Right lobe of liver (tissue), 4 donors: ENCODE results near the gene SLN.

Source experiments
- POLR2A ChIP-seq: fragments of 450-650 bp; IDR thresholded peaks from one replicate; pipeline ENCODE4 v1.6.1; 2017; ENCODE audit warnings: antibody characterized with exemption, mild to moderate bottlenecking
- TF ChIP-seq, protein P1 (sequence below), 4 donors: fragments of 200-600 bp in 3 of 4; fragments of 450-650 bp in 1 of 4; IDR thresholded peaks; one replicate each; pipeline versions ENCODE4 v1.5.1 to v1.8.0; 2016 to 2022; ENCODE audit warnings: antibody characterized with exemption in 4 of 4, mild to moderate bottlenecking in 2 of 4
- donor health status: DM: no; HTN: no; CAD: no.
- donor health status: DM: no; HTN: no; CAD: no.
- donor health status: DM: no; HTN: yes; CAD: no.

DNA sequence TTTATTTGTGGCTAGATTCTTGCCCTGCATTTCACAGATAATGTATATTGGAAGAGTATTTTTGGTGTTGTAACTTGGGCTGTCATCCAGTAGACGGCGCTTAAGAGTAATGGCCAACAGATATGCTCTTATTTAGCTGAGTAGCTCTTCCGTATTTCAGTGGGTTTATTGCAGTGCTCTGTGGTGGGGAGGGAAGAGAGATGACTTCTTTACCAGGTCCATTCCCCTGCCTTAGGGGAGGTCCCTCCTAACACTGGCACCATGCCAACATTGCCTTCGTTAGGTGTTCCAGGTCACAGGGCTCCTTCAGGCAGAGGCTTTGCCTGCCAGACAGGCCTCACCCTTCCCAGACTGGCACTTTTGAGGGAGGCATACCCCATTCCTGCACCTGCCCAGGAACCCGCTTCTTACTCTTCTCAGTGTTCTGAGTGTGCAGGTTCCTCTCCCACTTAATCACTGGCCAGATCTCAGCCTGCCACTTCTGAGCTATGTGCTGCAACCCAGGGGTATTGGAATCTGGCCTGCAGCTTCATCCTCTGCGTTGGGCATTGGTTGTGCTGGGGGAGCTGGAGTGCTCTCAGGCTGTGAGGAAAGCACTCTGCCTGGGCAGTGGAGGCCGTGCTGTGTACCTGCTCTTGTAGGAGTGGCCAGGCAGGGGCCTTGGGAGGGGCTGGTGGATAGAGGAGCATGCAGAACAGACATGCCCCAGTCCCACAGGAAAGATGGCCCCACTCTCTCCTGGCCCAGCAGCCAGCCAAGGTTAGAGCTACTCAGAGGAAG, 29.4 kb upstream of the SLN start:
- TF ChIP-seq, protein P1, sequence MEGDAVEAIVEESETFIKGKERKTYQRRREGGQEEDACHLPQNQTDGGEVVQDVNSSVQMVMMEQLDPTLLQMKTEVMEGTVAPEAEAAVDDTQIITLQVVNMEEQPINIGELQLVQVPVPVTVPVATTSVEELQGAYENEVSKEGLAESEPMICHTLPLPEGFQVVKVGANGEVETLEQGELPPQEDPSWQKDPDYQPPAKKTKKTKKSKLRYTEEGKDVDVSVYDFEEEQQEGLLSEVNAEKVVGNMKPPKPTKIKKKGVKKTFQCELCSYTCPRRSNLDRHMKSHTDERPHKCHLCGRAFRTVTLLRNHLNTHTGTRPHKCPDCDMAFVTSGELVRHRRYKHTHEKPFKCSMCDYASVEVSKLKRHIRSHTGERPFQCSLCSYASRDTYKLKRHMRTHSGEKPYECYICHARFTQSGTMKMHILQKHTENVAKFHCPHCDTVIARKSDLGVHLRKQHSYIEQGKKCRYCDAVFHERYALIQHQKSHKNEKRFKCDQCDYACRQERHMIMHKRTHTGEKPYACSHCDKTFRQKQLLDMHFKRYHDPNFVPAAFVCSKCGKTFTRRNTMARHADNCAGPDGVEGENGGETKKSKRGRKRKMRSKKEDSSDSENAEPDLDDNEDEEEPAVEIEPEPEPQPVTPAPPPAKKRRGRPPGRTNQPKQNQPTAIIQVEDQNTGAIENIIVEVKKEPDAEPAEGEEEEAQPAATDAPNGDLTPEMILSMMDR (IDR thresholded peaks at IDR 0.05), result peak; percentile 36 to 58 (median 44)
- no peak for TF ChIP-seq POLR2A
